SK-N-SH treated with all-trans-retinoic acid at 6 μM for 48 hours (cell line): Measurements from ENCODE around the gene BLOC1S1.

Source experiments
- ATAC-seq: fragments of 200-7000 bp; cut with Tn5 transposase; 3 replicates; pipeline ENCODE4 v1.9.1; 2020; ENCODE audit warnings: mild to moderate bottlenecking, moderate library complexity
- ARNTL ChIP-seq: fragments of 450-650 bp; formaldehyde crosslinking; IDR thresholded peaks from 2 replicates; pipeline ENCODE4 v1.5.0; 2020; ENCODE audit warnings: low read depth, mild to moderate bottlenecking, moderate library complexity, borderline replicate concordance
- BACH2 ChIP-seq: fragments of 250-450 bp; sonication (Bioruptor Pico); IDR thresholded peaks from 2 replicates; pipeline ENCODE4 v1.9.0; 2021; ENCODE audit warnings: mild to moderate bottlenecking, borderline replicate concordance
- CSDC2 ChIP-seq: fragments of 250-450 bp; sonication (Bioruptor Pico); IDR thresholded peaks from 2 replicates; pipeline ENCODE4 v1.5.0; 2020; ENCODE audit warnings: mild to moderate bottlenecking, moderate library complexity
- ESRRG ChIP-seq: fragments of 250-450 bp; sonication (Bioruptor Pico); IDR thresholded peaks from 2 replicates; pipeline ENCODE4 v1.6.1; 2021; ENCODE audit warnings: mild to moderate bottlenecking
- GLIS3 ChIP-seq: fragments of 250-450 bp; sonication (Bioruptor Pico); IDR thresholded peaks from 2 replicates; pipeline ENCODE4 v1.5.0; 2020; ENCODE audit warnings: mild to moderate bottlenecking, moderate library complexity
- ISL1 ChIP-seq: fragments of 250-450 bp; sonication (Bioruptor Pico); IDR thresholded peaks from 2 replicates; pipeline ENCODE4 v2.1.2; 2022; ENCODE audit warnings: mild to moderate bottlenecking, moderate library complexity
- OSR1 ChIP-seq: fragments of 250-450 bp; sonication (Bioruptor Pico); IDR thresholded peaks from 2 replicates; pipeline ENCODE4 v1.8.0; 2022; ENCODE audit warnings: moderate library complexity, mild to moderate bottlenecking, inconsistent platforms
- PPARA ChIP-seq: fragments of 250-450 bp; sonication (Bioruptor Pico); IDR thresholded peaks from 2 replicates; pipeline ENCODE4 v1.5.0; 2020; ENCODE audit warnings: mild to moderate bottlenecking, borderline replicate concordance
- RARB ChIP-seq: fragments of 250-450 bp; sonication (Bioruptor Pico); IDR thresholded peaks from 2 replicates; pipeline ENCODE4 v1.8.0; 2021; ENCODE audit warnings: mild to moderate bottlenecking, moderate library complexity
- SNAI2 ChIP-seq: fragments of 250-450 bp; sonication (Bioruptor Pico); IDR thresholded peaks from 2 replicates; pipeline ENCODE4 v1.5.0; 2020; ENCODE audit warnings: mild to moderate bottlenecking, moderate library complexity
- TCF4 ChIP-seq: fragments of 250-450 bp; sonication (Bioruptor Pico); IDR thresholded peaks from 2 replicates; pipeline ENCODE4 v1.8.0; 2021; ENCODE audit warnings: mild to moderate bottlenecking, moderate library complexity, borderline replicate concordance
- ZC3H10 ChIP-seq: fragments of 250-450 bp; sonication (Bioruptor Pico); IDR thresholded peaks from 2 replicates; pipeline ENCODE4 v1.5.1; 2021; ENCODE audit warnings: mild to moderate bottlenecking, moderate library complexity
- ZFP3 ChIP-seq: fragments of 250-450 bp; sonication (Bioruptor Pico); IDR thresholded peaks from 2 replicates; pipeline ENCODE4 v1.5.0; 2020; ENCODE audit warnings: mild to moderate bottlenecking, moderate library complexity
- ZFP30 ChIP-seq: fragments of 450-650 bp; formaldehyde crosslinking; IDR thresholded peaks from 2 replicates; pipeline ENCODE4 v1.5.0; 2022; ENCODE audit warnings: mild to moderate bottlenecking, moderate library complexity
- ZNF565 ChIP-seq: fragments of 450-650 bp; formaldehyde crosslinking; conservative IDR thresholded peaks from 2 replicates; pipeline ENCODE4 v1.5.0; 2020; ENCODE audit warnings: low read depth, mild to moderate bottlenecking, moderate library complexity
- ZNF70 ChIP-seq: fragments of 450-650 bp; formaldehyde crosslinking; IDR thresholded peaks from 2 replicates; pipeline ENCODE4 v1.5.0; 2020; ENCODE audit warnings: mild to moderate bottlenecking, moderate library complexity
- ZNF8 ChIP-seq: fragments of 450-650 bp; formaldehyde crosslinking; IDR thresholded peaks from 2 replicates; pipeline ENCODE4 v1.5.0; 2020; ENCODE audit warnings: mild to moderate bottlenecking, moderate library complexity
- TF ChIP-seq, protein P1 (sequence below): fragments of 250-450 bp; sonication (Bioruptor Pico); IDR thresholded peaks from 2 replicates; pipeline ENCODE4 v1.5.1; 2021; ENCODE audit warnings: mild to moderate bottlenecking, moderate library complexity
- TF ChIP-seq, protein P2 (sequence below): fragments of 250-450 bp; sonication (Bioruptor Pico); IDR thresholded peaks from 2 replicates; pipeline ENCODE4 v1.5.1; 2020; ENCODE audit warnings: low read depth, mild to moderate bottlenecking, moderate library complexity
- TF ChIP-seq, protein P3 (sequence below): fragments of 250-450 bp; sonication (Bioruptor Pico); IDR thresholded peaks from 2 replicates; pipeline ENCODE4 v1.5.0; 2020; ENCODE audit warnings: mild to moderate bottlenecking, moderate library complexity
- TF ChIP-seq, protein P4 (sequence below): fragments of 250-450 bp; sonication (Bioruptor Pico); IDR thresholded peaks from 2 replicates; pipeline ENCODE4 v1.8.0; 2021; ENCODE audit warnings: low read depth, mild to moderate bottlenecking, moderate library complexity, borderline replicate concordance
- TF ChIP-seq, protein P5 (sequence below): fragments of 250-450 bp; sonication (Bioruptor Pico); IDR thresholded peaks from 2 replicates; pipeline ENCODE4 v1.8.0; 2020; ENCODE audit warnings: mild to moderate bottlenecking, moderate library complexity, borderline replicate concordance

Gene BLOC1S1

DNA sequence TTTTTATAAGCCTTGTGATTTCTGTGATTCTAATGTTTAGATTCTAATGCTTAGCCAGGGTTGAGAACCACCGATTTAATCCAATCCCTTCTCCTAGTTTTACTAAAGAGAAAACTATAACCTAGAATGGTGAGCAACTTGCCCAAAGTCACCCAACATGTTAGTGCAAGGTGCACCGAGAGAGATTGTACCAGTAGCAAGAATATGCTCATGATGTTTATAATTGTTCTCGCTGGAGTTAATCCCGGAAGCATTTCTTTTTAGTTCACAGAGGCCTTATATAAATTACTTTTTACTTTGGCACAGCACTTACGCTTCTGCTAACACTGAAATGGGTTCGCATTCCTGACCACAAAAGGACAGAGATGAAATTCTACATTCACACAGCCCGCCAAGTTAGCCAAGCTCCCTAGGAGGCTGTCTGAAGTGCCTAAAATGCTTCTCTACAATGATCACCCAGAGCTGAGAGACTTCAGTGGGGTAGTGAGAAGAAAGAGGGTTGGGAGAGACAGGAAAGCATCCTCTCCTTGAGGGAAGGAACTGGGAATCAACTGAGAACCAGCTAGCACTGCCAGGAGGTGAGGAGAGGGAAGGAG, 579 bp upstream of the BLOC1S1 start:
- no peak for ATAC-seq
- TF ChIP-seq ARNTL (CRISPR knock-in tag): no peak
- no peak for TF ChIP-seq ZNF8 (CRISPR knock-in tag)
- TF ChIP-seq ZFP3 (CRISPR knock-in tag): no peak
- TF ChIP-seq ZFP30 (CRISPR knock-in tag): no peak
- TF ChIP-seq, protein P1, sequence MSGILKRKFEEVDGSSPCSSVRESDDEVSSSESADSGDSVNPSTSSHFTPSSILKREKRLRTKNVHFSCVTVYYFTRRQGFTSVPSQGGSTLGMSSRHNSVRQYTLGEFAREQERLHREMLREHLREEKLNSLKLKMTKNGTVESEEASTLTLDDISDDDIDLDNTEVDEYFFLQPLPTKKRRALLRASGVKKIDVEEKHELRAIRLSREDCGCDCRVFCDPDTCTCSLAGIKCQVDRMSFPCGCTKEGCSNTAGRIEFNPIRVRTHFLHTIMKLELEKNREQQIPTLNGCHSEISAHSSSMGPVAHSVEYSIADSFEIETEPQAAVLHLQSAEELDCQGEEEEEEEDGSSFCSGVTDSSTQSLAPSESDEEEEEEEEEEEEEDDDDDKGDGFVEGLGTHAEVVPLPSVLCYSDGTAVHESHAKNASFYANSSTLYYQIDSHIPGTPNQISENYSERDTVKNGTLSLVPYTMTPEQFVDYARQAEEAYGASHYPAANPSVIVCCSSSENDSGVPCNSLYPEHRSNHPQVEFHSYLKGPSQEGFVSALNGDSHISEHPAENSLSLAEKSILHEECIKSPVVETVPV (CRISPR knock-in tag): no peak
- TF ChIP-seq BACH2 (CRISPR knock-in tag): no peak
- no peak for TF ChIP-seq GLIS3
- TF ChIP-seq SNAI2: no peak
- TF ChIP-seq, protein P2, sequence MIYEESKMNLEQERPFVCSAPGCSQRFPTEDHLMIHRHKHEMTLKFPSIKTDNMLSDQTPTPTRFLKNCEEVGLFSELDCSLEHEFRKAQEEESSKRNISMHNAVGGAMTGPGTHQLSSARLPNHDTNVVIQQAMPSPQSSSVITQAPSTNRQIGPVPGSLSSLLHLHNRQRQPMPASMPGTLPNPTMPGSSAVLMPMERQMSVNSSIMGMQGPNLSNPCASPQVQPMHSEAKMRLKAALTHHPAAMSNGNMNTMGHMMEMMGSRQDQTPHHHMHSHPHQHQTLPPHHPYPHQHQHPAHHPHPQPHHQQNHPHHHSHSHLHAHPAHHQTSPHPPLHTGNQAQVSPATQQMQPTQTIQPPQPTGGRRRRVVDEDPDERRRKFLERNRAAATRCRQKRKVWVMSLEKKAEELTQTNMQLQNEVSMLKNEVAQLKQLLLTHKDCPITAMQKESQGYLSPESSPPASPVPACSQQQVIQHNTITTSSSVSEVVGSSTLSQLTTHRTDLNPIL (CRISPR knock-in tag): no peak
- TF ChIP-seq PPARA (CRISPR knock-in tag): no peak
- TF ChIP-seq, protein P3, sequence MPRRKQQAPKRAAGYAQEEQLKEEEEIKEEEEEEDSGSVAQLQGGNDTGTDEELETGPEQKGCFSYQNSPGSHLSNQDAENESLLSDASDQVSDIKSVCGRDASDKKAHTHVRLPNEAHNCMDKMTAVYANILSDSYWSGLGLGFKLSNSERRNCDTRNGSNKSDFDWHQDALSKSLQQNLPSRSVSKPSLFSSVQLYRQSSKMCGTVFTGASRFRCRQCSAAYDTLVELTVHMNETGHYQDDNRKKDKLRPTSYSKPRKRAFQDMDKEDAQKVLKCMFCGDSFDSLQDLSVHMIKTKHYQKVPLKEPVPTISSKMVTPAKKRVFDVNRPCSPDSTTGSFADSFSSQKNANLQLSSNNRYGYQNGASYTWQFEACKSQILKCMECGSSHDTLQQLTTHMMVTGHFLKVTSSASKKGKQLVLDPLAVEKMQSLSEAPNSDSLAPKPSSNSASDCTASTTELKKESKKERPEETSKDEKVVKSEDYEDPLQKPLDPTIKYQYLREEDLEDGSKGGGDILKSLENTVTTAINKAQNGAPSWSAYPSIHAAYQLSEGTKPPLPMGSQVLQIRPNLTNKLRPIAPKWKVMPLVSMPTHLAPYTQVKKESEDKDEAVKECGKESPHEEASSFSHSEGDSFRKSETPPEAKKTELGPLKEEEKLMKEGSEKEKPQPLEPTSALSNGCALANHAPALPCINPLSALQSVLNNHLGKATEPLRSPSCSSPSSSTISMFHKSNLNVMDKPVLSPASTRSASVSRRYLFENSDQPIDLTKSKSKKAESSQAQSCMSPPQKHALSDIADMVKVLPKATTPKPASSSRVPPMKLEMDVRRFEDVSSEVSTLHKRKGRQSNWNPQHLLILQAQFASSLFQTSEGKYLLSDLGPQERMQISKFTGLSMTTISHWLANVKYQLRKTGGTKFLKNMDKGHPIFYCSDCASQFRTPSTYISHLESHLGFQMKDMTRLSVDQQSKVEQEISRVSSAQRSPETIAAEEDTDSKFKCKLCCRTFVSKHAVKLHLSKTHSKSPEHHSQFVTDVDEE (CRISPR knock-in tag): no peak
- TF ChIP-seq TCF4 (CRISPR knock-in tag): no peak
- no peak for TF ChIP-seq OSR1

DNA sequence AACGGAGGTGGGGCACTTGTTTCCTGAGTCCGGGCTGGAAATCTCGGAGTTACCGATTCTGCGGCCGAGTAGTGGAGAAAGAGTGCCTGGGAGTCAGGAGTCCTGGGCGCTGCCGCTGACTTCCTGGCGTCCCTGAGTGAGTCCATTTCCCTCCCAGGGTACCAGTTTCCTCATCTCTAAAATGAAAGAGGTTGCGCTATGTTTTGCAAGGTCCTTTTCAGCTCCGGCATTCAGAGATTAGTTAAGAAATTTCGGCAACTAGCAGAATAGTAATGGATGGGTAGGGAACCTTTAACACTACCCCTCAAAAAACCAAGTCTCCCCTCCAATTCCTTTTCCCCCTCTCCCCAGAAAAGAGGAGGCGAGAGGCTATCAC, 724 bp downstream of the BLOC1S1 start:
- TF ChIP-seq ZNF70 (no peak), ARNTL (CRISPR knock-in tag) (no peak), ISL1 (CRISPR knock-in tag) (no peak), SNAI2 (no peak), ZNF565 (CRISPR knock-in tag) (no peak), PPARA (CRISPR knock-in tag) (no peak), BACH2 (CRISPR knock-in tag) (no peak), ZFP3 (CRISPR knock-in tag) (no peak), ESRRG (CRISPR knock-in tag) (no peak), OSR1 (no peak), RARB (CRISPR knock-in tag) (no peak)
- TF ChIP-seq, protein P1 (CRISPR knock-in tag): no peak
- TF ChIP-seq, protein P4, sequence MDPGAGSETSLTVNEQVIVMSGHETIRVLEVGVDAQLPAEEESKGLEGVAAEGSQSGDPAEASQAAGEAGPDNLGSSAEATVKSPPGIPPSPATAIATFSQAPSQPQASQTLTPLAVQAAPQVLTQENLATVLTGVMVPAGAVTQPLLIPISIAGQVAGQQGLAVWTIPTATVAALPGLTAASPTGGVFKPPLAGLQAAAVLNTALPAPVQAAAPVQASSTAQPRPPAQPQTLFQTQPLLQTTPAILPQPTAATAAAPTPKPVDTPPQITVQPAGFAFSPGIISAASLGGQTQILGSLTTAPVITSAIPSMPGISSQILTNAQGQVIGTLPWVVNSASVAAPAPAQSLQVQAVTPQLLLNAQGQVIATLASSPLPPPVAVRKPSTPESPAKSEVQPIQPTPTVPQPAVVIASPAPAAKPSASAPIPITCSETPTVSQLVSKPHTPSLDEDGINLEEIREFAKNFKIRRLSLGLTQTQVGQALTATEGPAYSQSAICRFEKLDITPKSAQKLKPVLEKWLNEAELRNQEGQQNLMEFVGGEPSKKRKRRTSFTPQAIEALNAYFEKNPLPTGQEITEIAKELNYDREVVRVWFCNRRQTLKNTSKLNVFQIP (CRISPR knock-in tag): no peak
- peak; percentile 13 for ATAC-seq

DNA sequence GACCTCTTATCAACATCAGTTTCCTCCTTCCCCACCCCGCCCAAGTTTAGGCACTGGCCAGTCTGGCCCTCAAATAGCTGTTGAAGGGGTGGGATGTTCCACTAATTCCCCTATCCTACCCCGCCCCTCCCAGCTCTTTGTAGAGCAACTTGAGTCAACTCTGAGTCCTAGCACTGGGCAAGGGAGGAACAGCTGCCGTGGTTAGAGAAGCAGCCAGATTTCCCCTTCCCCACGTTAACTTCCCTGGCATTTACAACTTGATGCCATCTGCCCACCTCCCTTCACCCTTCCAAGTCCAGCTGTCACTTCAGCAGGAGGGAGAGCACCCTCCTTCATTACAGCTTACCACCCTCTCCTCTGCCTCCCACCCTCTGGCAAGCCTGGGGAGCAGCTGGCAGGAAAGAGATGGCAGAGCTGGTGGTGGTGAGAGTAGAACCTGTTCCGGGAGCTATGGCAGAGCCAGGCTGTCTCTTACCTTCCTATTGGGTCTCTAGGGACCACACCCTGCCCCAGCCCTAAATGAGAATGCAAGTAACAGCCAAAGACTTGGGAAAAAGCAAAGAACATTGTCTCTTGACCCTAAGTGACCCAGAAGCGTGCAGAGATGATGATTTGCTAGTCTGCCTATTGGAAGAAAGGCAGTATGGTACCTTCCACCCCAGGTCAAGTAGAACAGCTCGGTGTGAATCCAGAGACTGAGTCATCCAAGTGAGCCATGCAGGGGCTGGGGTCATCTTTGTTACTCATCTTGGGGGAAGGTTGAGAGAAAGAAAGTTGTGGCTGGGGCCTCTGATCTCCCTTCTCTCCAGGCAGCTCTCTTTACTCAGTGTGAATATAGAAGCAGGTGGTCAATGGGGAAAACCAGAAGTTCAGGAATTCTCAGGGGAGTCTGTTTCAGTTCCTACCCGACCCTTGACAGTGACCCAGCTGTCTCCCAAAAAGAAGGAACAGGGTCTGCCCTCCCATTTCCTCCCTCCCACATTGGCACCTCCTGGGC, 1.5 kb downstream of the BLOC1S1 start:
- no peak for ATAC-seq
- TF ChIP-seq, protein P5, sequence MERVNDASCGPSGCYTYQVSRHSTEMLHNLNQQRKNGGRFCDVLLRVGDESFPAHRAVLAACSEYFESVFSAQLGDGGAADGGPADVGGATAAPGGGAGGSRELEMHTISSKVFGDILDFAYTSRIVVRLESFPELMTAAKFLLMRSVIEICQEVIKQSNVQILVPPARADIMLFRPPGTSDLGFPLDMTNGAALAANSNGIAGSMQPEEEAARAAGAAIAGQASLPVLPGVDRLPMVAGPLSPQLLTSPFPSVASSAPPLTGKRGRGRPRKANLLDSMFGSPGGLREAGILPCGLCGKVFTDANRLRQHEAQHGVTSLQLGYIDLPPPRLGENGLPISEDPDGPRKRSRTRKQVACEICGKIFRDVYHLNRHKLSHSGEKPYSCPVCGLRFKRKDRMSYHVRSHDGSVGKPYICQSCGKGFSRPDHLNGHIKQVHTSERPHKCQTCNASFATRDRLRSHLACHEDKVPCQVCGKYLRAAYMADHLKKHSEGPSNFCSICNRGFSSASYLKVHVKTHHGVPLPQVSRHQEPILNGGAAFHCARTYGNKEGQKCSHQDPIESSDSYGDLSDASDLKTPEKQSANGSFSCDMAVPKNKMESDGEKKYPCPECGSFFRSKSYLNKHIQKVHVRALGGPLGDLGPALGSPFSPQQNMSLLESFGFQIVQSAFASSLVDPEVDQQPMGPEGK (CRISPR knock-in tag): no peak
- TF ChIP-seq ZC3H10 (CRISPR knock-in tag): no peak
- TF ChIP-seq ISL1 (CRISPR knock-in tag): no peak
- no peak for TF ChIP-seq ZFP3 (CRISPR knock-in tag)
- no peak for TF ChIP-seq SNAI2
- no peak for TF ChIP-seq CSDC2
